HEK293 (cell line): ENCODE results near the gene CLN6.
A peak's percentile ranks its signal among the peaks of the same experiment; 100 is the strongest.

ENCODE experiments used
- GFI1B ChIP-seq: fragments of 450-650 bp; formaldehyde crosslinking; IDR thresholded peaks from 2 replicates; pipeline ENCODE4 v1.5.1; 2016; ENCODE audit warnings: missing biosample characterization, missing genetic modification characterization
- HOXC10 ChIP-seq: sonication (generic); formaldehyde crosslinking; IDR thresholded peaks from 2 replicates; pipeline ENCODE4 v1.8.1; 2023; ENCODE audit warnings: mild to moderate bottlenecking, missing genetic modification reagents
- INSM2 ChIP-seq: fragments of 450-650 bp; formaldehyde crosslinking; IDR thresholded peaks from 2 replicates; pipeline ENCODE4 v1.5.1; 2016; ENCODE audit warnings: missing biosample characterization, missing genetic modification characterization
- KLF1 ChIP-seq: fragments of 450-650 bp; formaldehyde crosslinking; IDR thresholded peaks from 2 replicates; pipeline ENCODE4 v1.5.1; 2016; ENCODE audit warnings: missing biosample characterization, missing genetic modification characterization
- OVOL3 ChIP-seq: fragments of 450-650 bp; formaldehyde crosslinking; IDR thresholded peaks from 2 replicates; pipeline ENCODE4 v1.5.1; 2016; ENCODE audit warnings: missing biosample characterization, missing genetic modification characterization
- PATZ1 ChIP-seq: fragments of 450-650 bp; formaldehyde crosslinking; IDR thresholded peaks from 2 replicates; pipeline ENCODE4 v1.5.1; 2016; ENCODE audit warnings: missing biosample characterization, missing genetic modification characterization
- PRDM2 ChIP-seq: fragments of 450-650 bp; formaldehyde crosslinking; IDR thresholded peaks from 2 replicates; pipeline ENCODE4 v1.5.1; 2016; ENCODE audit warnings: missing biosample characterization, missing genetic modification characterization, borderline replicate concordance
- REPIN1 ChIP-seq: fragments of 450-650 bp; formaldehyde crosslinking; IDR thresholded peaks from 2 replicates; pipeline ENCODE4 v1.5.1; 2017; ENCODE audit warnings: missing biosample characterization, missing genetic modification characterization, low read depth
- YY2 ChIP-seq: fragments of 450-650 bp; formaldehyde crosslinking; IDR thresholded peaks from 2 replicates; pipeline ENCODE4 v1.5.1; 2016; ENCODE audit warnings: missing biosample characterization, missing genetic modification characterization
- ZBTB10 ChIP-seq: fragments of 450-650 bp; formaldehyde crosslinking; IDR thresholded peaks from 2 replicates; pipeline ENCODE4 v1.5.1; 2016; ENCODE audit warnings: missing biosample characterization, missing genetic modification characterization
- ZBTB11 ChIP-seq: fragments of 450-650 bp; formaldehyde crosslinking; conservative IDR thresholded peaks from 2 replicates; pipeline ENCODE4 v1.5.1; 2016; ENCODE audit warnings: low read depth, missing biosample characterization, missing genetic modification characterization
- ZFP37 ChIP-seq: fragments of 450-650 bp; formaldehyde crosslinking; IDR thresholded peaks from 2 replicates; pipeline ENCODE4 v1.5.1; 2016; ENCODE audit warnings: missing biosample characterization, missing genetic modification characterization
- ZNF221 ChIP-seq: fragments of 450-650 bp; formaldehyde crosslinking; IDR thresholded peaks from 2 replicates; pipeline ENCODE4 v1.5.1; 2017; ENCODE audit warnings: missing biosample characterization, missing genetic modification characterization, borderline replicate concordance
- ZNF423 ChIP-seq: fragments of 450-650 bp; formaldehyde crosslinking; IDR thresholded peaks from 2 replicates; pipeline ENCODE4 v1.5.1; 2016; ENCODE audit warnings: missing biosample characterization, missing genetic modification characterization
- ZNF510 ChIP-seq: fragments of 450-650 bp; formaldehyde crosslinking; IDR thresholded peaks from 2 replicates; pipeline ENCODE4 v1.5.1; 2018; ENCODE audit warnings: mild to moderate bottlenecking, missing genetic modification characterization, missing biosample characterization; ENCODE audit not compliant: insufficient replicate concordance
- ZNF555 ChIP-seq: fragments of 450-650 bp; formaldehyde crosslinking; conservative IDR thresholded peaks from 2 replicates; pipeline ENCODE4 v1.5.1; 2017; ENCODE audit warnings: missing biosample characterization, mild to moderate bottlenecking, missing genetic modification characterization, inconsistent platforms
- ZNF585B ChIP-seq: fragments of 450-650 bp; formaldehyde crosslinking; IDR thresholded peaks from 2 replicates; pipeline ENCODE4 v1.5.1; 2016; ENCODE audit warnings: missing biosample characterization, missing genetic modification characterization
- ZNF621 ChIP-seq: fragments of 450-650 bp; formaldehyde crosslinking; IDR thresholded peaks from 2 replicates; pipeline ENCODE4 v1.5.1; 2017; ENCODE audit warnings: missing biosample characterization, missing genetic modification characterization
- ZNF626 ChIP-seq: fragments of 450-650 bp; sonication (Bioruptor Pico); formaldehyde crosslinking; IDR thresholded peaks from 2 replicates; pipeline ENCODE4 v1.5.1; 2018; ENCODE audit warnings: missing biosample characterization, missing genetic modification characterization, inconsistent platforms
- ZNF654 ChIP-seq: fragments of 450-650 bp; formaldehyde crosslinking; IDR thresholded peaks from 2 replicates; pipeline ENCODE4 v1.5.1; 2016; ENCODE audit warnings: low read depth, missing biosample characterization, missing genetic modification characterization
- ZNF837 ChIP-seq: fragments of 450-650 bp; formaldehyde crosslinking; IDR thresholded peaks from 2 replicates; pipeline ENCODE4 v1.5.1; 2016; ENCODE audit warnings: missing biosample characterization, missing genetic modification characterization
- TF ChIP-seq, protein P1 (sequence below): fragments of 450-650 bp; formaldehyde crosslinking; IDR thresholded peaks from 2 replicates; pipeline ENCODE4 v1.5.1; 2017; ENCODE audit warnings: missing biosample characterization, missing genetic modification characterization

CLN6 gene

GRCh38 chr15:68228971-68229385 is 550 bp downstream of the CLN6 start (continued):
- TF ChIP-seq ZBTB11 (tag by site-specific recombination) (0 out of 2 replicates have a peak, but pooled peaks have one; percentile 9), INSM2 (0 out of 2 replicates have a peak, but pooled peaks have one; percentile 13), KLF1 (tag by site-specific recombination) (peak; percentile 13; the same call in 1 of the 2 replicates), GFI1B (tag by site-specific recombination) (no peak), ZNF555 (tag by site-specific recombination) (no peak), ZNF585B (tag by site-specific recombination) (no peak), HOXC10 (CRISPR knock-in tag) (0 out of 2 replicates have a peak, but pooled peaks have one; percentile 43), ZNF221 (tag by site-specific recombination) (no peak), ZNF837 (tag by site-specific recombination) (no peak), ZNF626 (tag by site-specific recombination) (no peak), YY2 (peak; percentile 12; the same call in 1 of the 2 replicates), ZNF654 (tag by site-specific recombination) (no peak), PRDM2 (tag by site-specific recombination) (no peak), ZNF621 (no peak), ZNF423 (no peak), REPIN1 (tag by site-specific recombination) (no peak), PATZ1 (tag by site-specific recombination) (peak; percentile 64), ZNF510 (no peak), ZBTB10 (tag by site-specific recombination) (peak; percentile 85), OVOL3 (tag by site-specific recombination) (no peak), ZFP37 (tag by site-specific recombination) (peak; percentile 50; the same call in 1 of the 2 replicates)
- TF ChIP-seq, protein P1, sequence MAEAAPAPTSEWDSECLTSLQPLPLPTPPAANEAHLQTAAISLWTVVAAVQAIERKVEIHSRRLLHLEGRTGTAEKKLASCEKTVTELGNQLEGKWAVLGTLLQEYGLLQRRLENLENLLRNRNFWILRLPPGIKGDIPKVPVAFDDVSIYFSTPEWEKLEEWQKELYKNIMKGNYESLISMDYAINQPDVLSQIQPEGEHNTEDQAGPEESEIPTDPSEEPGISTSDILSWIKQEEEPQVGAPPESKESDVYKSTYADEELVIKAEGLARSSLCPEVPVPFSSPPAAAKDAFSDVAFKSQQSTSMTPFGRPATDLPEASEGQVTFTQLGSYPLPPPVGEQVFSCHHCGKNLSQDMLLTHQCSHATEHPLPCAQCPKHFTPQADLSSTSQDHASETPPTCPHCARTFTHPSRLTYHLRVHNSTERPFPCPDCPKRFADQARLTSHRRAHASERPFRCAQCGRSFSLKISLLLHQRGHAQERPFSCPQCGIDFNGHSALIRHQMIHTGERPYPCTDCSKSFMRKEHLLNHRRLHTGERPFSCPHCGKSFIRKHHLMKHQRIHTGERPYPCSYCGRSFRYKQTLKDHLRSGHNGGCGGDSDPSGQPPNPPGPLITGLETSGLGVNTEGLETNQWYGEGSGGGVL, result 0 out of 2 replicates have a peak, but pooled peaks have one; percentile 24
